Lower leg skin (tissue), 4 donors: ENCODE data around the gene ARHGAP45. TPM values are rescaled to one million over a fixed set of nuclear protein-coding genes. Genes with fewer than 3 reads are reported as not detected.
A peak's percentile ranks its signal among the peaks of the same experiment; 100 is the strongest.

ENCODE experiments used
- DNase-seq, 2 donors: peaks; one replicate each; pipeline ENCODE4 v3.0.0-alpha.2; 2019; ENCODE audit warnings: low spot score in 2 of 2
- H3K4me3 ChIP-seq: fragments of 200-600 bp; sonication (generic); 2 replicates; pipeline ENCODE4 v1.5.1; 2017; ENCODE audit warnings: mild to moderate bottlenecking, low read depth; ENCODE audit not compliant: poor library complexity, severe bottlenecking
- POLR2A ChIP-seq, 2 donors: fragments of 450-650 bp; IDR thresholded peaks; one replicate each; pipeline ENCODE4 v1.6.1; 2016 to 2017; ENCODE audit warnings: antibody characterized with exemption in 2 of 2, mild to moderate bottlenecking in 1 of 2, moderate library complexity in 1 of 2
- WGBS, 2 donors: methylation state at CpG; one replicate each; pipeline ENCODE4 v1.1.5; 2018; 5-methylcytosine and 5-hydroxymethylcytosine counted together
- intact Hi-C: fragments of 100-400 bp; cut with DNase I; formaldehyde crosslinking; loops from one replicate; pipeline ENCODE4 v1.15.0; 2023; ENCODE audit warnings: low total_unique reads
- total RNA-seq, 4 donors: library from RNA; depleted of rRNA; stranded (reverse); fragments of >200 nt; gene quantifications; one replicate each; pipeline ENCODE4 v1.1.0, GENCODE V29; 2016
- TF ChIP-seq, protein P1 (sequence below), 3 donors: fragments of 450-650 bp; IDR thresholded peaks; one replicate each; pipeline ENCODE4 v1.5.1; 2016; ENCODE audit warnings: antibody characterized with exemption in 3 of 3, mild to moderate bottlenecking in 3 of 3, moderate library complexity in 2 of 3

Gene ARHGAP45
- total RNA-seq, 4 donors from 2014 or later, result 12.4 to 36.0 (median 14.4) TPM

DNA sequence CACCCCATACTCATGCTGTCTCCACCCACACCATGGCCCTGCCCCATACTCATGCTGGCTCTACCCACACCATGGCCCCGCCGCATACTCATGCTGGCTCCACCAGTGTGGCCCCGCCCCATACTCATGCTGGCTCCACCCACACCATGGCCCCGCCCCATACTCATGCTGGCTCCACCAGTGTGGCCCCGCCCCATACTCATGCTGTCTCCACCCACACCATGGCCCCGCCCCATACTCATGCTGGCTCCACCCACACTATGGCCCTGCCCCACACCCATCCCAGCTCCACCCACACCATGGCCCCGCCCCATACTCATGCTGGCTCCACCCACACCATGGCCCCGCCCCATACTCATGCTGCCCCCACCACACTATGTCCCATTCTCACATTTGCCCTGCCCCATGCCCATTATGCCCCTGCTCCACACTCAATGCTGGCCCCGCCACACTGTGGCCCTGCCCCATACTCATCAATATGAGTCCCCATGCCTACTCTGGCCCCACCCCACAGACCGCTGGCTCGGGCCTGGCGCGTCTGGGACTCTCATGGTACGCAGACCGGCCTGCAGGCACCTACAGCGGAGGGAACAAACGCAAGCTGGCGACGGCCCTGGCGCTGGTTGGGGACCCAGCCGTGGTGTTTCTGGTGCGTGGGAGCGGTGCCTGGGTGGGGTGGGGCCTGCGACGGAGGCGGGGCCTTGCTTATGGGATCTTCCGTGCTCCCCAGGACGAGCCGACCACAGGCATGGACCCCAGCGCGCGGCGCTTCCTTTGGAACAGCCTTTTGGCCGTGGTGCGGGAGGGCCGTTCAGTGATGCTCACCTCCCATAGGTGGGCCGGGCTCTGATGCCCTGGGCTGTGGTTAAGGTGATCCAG lies 3.7 kb upstream of the ARHGAP45 start:
- no peak overlapping the region for H3K4me3 ChIP-seq
- intact Hi-C loops, result no loop called here
- no peak for TF ChIP-seq POLR2A (IDR thresholded peaks at IDR 0.05)
- TF ChIP-seq, protein P1, sequence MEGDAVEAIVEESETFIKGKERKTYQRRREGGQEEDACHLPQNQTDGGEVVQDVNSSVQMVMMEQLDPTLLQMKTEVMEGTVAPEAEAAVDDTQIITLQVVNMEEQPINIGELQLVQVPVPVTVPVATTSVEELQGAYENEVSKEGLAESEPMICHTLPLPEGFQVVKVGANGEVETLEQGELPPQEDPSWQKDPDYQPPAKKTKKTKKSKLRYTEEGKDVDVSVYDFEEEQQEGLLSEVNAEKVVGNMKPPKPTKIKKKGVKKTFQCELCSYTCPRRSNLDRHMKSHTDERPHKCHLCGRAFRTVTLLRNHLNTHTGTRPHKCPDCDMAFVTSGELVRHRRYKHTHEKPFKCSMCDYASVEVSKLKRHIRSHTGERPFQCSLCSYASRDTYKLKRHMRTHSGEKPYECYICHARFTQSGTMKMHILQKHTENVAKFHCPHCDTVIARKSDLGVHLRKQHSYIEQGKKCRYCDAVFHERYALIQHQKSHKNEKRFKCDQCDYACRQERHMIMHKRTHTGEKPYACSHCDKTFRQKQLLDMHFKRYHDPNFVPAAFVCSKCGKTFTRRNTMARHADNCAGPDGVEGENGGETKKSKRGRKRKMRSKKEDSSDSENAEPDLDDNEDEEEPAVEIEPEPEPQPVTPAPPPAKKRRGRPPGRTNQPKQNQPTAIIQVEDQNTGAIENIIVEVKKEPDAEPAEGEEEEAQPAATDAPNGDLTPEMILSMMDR (IDR thresholded peaks at IDR 0.05), result no peak
- DNase-seq, result no peak
- WGBS, 2 donors, result 87 to 92% methylated on average over 29 to 37 of the region's 37 CpGs

DNA sequence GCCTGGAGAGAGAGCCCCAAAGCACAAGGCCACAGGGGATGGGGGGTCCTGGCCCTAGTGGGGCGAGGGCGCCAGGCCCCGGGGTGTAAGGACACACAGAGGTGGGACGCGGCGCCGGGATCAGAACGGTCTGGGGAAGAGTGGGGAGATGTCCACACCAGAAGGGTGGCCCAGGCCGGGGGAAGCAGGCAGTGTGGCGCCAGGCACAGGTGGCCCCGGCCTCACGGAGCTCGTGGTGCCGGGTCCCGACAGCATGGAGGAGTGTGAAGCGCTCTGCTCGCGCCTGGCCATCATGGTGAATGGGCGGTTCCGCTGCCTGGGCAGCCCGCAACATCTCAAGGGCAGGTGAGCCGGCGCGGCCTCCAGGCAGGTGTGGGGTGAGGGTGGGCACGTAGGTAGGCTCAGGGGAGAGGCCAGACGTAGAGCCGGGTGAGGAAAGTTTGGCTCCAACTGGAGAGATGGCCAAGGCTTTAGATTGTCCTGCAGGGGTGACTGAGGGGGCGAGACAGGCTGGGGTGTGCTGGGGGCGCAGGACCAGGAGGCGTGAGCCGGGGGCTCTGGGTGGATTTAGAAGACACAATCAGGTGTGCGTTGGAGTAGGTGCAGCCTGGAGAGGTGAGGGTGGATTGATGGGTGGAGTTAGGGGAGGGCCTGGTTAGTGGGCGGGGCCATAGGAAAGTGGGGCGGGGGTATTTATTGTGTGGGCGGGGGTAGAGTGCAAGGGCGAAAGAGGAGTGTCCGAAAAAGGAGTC lies 2.9 kb upstream of the ARHGAP45 start:
- intact Hi-C loops, result no loop called here
- WGBS, 2 donors, result 69 to 84% methylated on average over 37 of the region's 37 CpGs
- TF ChIP-seq, protein P1 (IDR thresholded peaks at IDR 0.05), result no peak
- no peak for TF ChIP-seq POLR2A (IDR thresholded peaks at IDR 0.05)
- DNase-seq, result no peak
- no peak overlapping the region for H3K4me3 ChIP-seq

DNA sequence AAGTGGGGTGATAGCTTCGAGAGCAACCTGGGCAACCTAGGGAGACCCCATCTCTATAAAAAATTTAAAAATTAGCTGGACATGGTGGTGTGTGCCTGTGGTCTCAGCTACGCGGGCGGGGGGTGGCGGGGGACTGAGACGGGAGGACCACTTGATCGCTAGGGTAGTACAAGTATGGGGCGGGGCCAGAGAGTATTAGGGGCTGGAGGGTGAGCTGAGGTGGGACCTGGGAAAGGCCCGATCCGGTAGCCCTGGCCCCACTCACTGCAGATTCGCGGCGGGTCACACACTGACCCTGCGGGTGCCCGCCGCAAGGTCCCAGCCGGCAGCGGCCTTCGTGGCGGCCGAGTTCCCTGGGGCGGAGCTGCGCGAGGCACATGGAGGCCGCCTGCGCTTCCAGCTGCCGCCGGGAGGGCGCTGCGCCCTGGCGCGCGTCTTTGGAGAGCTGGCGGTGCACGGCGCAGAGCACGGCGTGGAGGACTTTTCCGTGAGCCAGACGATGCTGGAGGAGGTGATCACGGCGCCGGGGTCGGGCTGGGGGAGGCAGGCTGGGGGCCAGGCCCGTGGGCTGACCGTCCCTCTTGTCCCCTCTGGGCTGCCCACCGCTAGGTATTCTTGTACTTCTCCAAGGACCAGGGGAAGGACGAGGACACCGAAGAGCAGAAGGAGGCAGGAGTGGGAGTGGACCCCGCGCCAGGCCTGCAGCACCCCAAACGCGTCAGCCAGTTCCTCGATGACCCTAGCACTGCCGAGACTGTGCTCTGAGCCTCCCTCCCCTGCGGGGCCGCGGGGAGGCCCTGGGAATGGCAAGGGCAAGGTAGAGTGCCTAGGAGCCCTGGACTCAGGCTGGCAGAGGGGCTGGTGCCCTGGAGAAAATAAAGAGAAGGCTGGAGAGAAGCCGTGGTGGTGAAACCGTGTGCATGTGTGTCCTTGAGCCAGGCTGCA lies 2.0 kb upstream of the ARHGAP45 start:
- TF ChIP-seq, protein P1 (IDR thresholded peaks at IDR 0.05), result peak in 1 of 3 donors; percentile 28
- no peak for TF ChIP-seq POLR2A (IDR thresholded peaks at IDR 0.05)
- WGBS, 2 donors, result 7 to 14% methylated on average over 36 to 46 of the region's 60 CpGs
- H3K4me3 ChIP-seq, result no peak overlapping the region
- intact Hi-C loops, result no loop called here
- DNase-seq, result no peak

DNA sequence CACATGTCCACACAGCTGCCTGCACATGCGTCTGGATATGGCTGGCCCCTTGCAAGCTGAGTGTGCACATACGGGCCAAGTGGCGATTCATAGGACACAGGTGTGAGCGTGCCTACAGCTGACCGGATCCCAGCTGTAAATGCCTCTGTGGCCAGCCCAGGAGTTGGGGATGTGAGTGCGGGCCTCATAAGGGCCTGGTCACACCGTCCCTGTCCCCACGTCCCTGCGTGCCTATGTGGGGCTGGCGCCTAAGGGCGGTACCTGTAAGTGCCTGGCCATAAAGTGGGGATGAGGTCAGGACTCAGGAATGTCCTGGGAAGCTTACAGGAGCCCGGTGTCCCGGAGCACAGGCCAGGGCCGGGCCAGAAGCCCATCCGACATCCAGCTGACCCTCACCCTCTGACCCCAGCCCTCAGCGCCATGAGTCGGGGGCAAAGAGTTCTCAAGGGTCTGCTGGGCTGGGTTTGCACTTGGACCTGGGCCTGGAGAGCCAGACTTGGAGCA lies 1.3 kb upstream of the ARHGAP45 start:
- WGBS, 2 donors, result 50 to 61% methylated on average over 12 to 17 of the region's 17 CpGs
- H3K4me3 ChIP-seq, result no peak overlapping the region
- DNase-seq, result no peak
- intact Hi-C loops, result no loop called here
- TF ChIP-seq, protein P1 (IDR thresholded peaks at IDR 0.05), result no peak
- TF ChIP-seq POLR2A (IDR thresholded peaks at IDR 0.05), result no peak

DNA sequence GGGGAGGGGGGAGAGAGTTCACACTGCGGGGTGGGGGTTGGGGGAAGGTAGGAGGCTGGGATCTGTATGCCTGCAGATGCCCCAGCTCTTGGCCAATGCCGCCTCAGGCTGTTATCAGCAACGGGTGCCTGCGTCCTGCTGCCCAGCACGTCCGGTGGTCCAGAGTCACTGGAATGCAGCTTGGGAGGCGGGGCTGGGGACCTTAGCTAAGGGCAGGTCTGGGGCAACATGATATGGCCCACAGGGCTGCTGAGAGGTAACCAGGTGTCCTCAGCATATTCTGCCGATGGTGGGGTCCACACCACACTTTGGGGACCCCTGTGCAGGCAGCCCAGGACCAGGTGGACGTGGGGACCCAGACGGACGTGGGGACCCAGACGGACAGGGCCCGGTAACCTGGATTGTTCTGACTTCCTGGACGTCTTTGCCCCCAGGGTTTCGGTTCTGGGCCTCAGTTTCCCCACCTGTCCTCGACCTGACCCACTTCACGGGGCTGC lies 668 bp upstream of the ARHGAP45 start:
- TF ChIP-seq, protein P1 (IDR thresholded peaks at IDR 0.05), result no peak
- no peak for TF ChIP-seq POLR2A (IDR thresholded peaks at IDR 0.05)
- 49 to 51% methylated on average over 15 to 17 of the region's 17 CpGs for WGBS, 2 donors
- DNase-seq, result no peak
- peak overlapping the region; percentile 8 for H3K4me3 ChIP-seq
- intact Hi-C loops, result no loop called here
